Measurements from ENCODE around the gene CACNA1C.

- TF ChIP-seq CTCF (conservative IDR thresholded peaks at IDR 0.05; ENCODE audit: low read length), result no peak
- no peak for TF ChIP-seq EZH2phosphoT487 (IDR thresholded peaks at IDR 0.05; ENCODE audit: borderline replicate concordance, low read depth, low read length)
These were observed 348.3 kb downstream of the CACNA1C start for GRCh38 chr12:2401040-2401439.
